K562 (cell line): Measurements from ENCODE around the gene TRABD. TPM values are rescaled to one million over a fixed set of nuclear protein-coding genes. Genes with fewer than 3 reads are reported as not detected.

Source experiments
- ATF7 ChIP-seq: fragments of 450-650 bp; IDR thresholded peaks from 2 replicates; pipeline ENCODE4 v1.7.1; 2014; ENCODE audit warnings: mild to moderate bottlenecking, moderate library complexity
- CTBP1 ChIP-seq: fragments of 450-650 bp; IDR thresholded peaks from 2 replicates; pipeline ENCODE4 v1.6.1; 2016; ENCODE audit warnings: borderline replicate concordance
- CXXC5 ChIP-seq: fragments of 250-450 bp; sonication (Bioruptor Pico); IDR thresholded peaks from 2 replicates; pipeline ENCODE4 v1.8.0; 2022; ENCODE audit warnings: inconsistent platforms, mild to moderate bottlenecking, moderate library complexity
- ETV1 ChIP-seq: fragments of 450-650 bp; conservative IDR thresholded peaks from 2 replicates; pipeline ENCODE4 v1.6.1; 2016; ENCODE audit warnings: missing genetic modification characterization, control low read depth, low read depth, missing compliant biosample characterization
- JUND ChIP-seq, 2 experiments: IDR thresholded peaks; 2 replicates in 1 of 2; 3 replicates in 1 of 2; pipeline ENCODE4 v1.6.1; 2011; ENCODE audit warnings: borderline replicate concordance in 2 of 2, low read depth in 2 of 2, low read length in 2 of 2, improper control_type of control experiment in 1 of 2, missing biosample characterization in 1 of 2, missing genetic modification characterization in 1 of 2, missing genetic modification reagents in 1 of 2
- KDM5B ChIP-seq: fragments of 200-600 bp; sonication (generic); IDR thresholded peaks from 2 replicates; pipeline ENCODE4 v1.6.1; 2012; ENCODE audit warnings: low read depth, mild to moderate bottlenecking, moderate library complexity, low read length, control low read depth, inconsistent platforms; ENCODE audit not compliant: insufficient replicate concordance
- L3MBTL2 ChIP-seq: fragments of 450-650 bp; IDR thresholded peaks from 2 replicates; pipeline ENCODE4 v1.6.1; 2016; ENCODE audit warnings: mild to moderate bottlenecking, moderate library complexity
- MYC ChIP-seq, 2 experiments: fragments of 250-450 bp in 1 of 2; sonication (Bioruptor Pico) in 1 of 2; IDR thresholded peaks; 2 replicates each; pipeline versions ENCODE4 v1.5.1 to v1.6.1; 2012 to 2021; ENCODE audit warnings: low read depth in 2 of 2, borderline replicate concordance in 1 of 2, improper control_type of control experiment in 1 of 2, low read length in 1 of 2, mild to moderate bottlenecking in 1 of 2, moderate library complexity in 1 of 2
- NUFIP1 ChIP-seq: fragments of 450-650 bp; IDR thresholded peaks from 2 replicates; pipeline ENCODE4 v1.6.1; 2018; ENCODE audit not compliant: partially characterized antibody
- RB1 ChIP-seq: fragments of 450-650 bp; IDR thresholded peaks from 2 replicates; pipeline ENCODE4 v1.6.1; 2017; ENCODE audit warnings: low read depth, mild to moderate bottlenecking
- RBM14 ChIP-seq: fragments of 200-400 bp; formaldehyde crosslinking; IDR thresholded peaks from 2 replicates; pipeline ENCODE4 v1.6.1; 2018; ENCODE audit warnings: low read depth, mild to moderate bottlenecking, low read length, moderate library complexity, borderline replicate concordance; ENCODE audit not compliant: insufficient read depth
- SIX5 ChIP-seq, 2 experiments: IDR thresholded peaks; 2 replicates each; pipeline ENCODE4 v1.6.1; 2011; ENCODE audit warnings: low read length in 2 of 2, borderline replicate concordance in 1 of 2, low read depth in 1 of 2, mild to moderate bottlenecking in 1 of 2, moderate library complexity in 1 of 2; ENCODE audit not compliant: insufficient read depth in 1 of 2
- SMC3 ChIP-seq: conservative IDR thresholded peaks from 2 replicates; pipeline ENCODE4 v1.6.1; 2011; ENCODE audit warnings: low read depth, low read length, improper control_type of control experiment; ENCODE audit not compliant: insufficient read depth
- ZNF644 ChIP-seq: fragments of 200-800 bp; sonication (Bioruptor generic); IDR thresholded peaks from 2 replicates; pipeline ENCODE4 v1.6.1; 2016; ENCODE audit warnings: low read depth, missing genetic modification characterization, missing compliant biosample characterization
- polyA plus RNA-seq, 8 experiments: library from polyadenylated mRNA; depleted of rRNA in 4 of 8; stranded (reverse) in 5 of 8; unstranded in 3 of 8; fragments of >200 nt; fragmentation: Nextera tagmentation in 2 of 8; fragmentation: Illumina TruSeq in 1 of 8; extraction: Ambion mirVana in 2 of 8; extraction: Trizol in 1 of 8; gene quantifications; 2 replicates each; pipeline versions ENCODE4 v1.2.1 to v1.2.3, GENCODE V29; 2011 to 2014; ENCODE audit warnings: inconsistent platforms in 1 of 8, missing spikeins in 1 of 8
- total RNA-seq, 7 experiments: library from RNA; depleted of rRNA in 6 of 7; stranded (reverse); fragments of >200 nt in 6 of 7; fragmentation: Illumina TruSeq in 2 of 7; extraction: Trizol in 2 of 7; gene quantifications; 2 replicates each; pipeline versions ENCODE4 v1.2.1 to v1.2.3, GENCODE V29; 2011 to 2021; ENCODE audit warnings: low replicate concordance in 1 of 7
- TF ChIP-seq, protein P1 (sequence below): sonication (generic); formaldehyde crosslinking; IDR thresholded peaks from 2 replicates; pipeline ENCODE4 v1.8.1; 2023; ENCODE audit warnings: mild to moderate bottlenecking, missing genetic modification reagents
- TF ChIP-seq, protein P2 (sequence below), 2 experiments: fragments of 150-350 bp in 1 of 2; IDR thresholded peaks; 2 replicates each; pipeline ENCODE4 v1.6.1; 2012 to 2016; ENCODE audit warnings: low read depth in 2 of 2, low read length in 2 of 2, mild to moderate bottlenecking in 1 of 2, moderate library complexity in 1 of 2
- TF ChIP-seq, protein P3 (sequence below): sonication (generic); formaldehyde crosslinking; IDR thresholded peaks from 2 replicates; pipeline ENCODE4 v1.8.1; 2023; ENCODE audit warnings: mild to moderate bottlenecking, missing genetic modification reagents

TRABD gene
- total and polyA plus RNA-seq, 9 of the 15 experiments (the other 6 are each of a cell fraction or from before 2014, with no cell fraction given), result 0.08 to 62.9 (median 14.0) TPM

DNA sequence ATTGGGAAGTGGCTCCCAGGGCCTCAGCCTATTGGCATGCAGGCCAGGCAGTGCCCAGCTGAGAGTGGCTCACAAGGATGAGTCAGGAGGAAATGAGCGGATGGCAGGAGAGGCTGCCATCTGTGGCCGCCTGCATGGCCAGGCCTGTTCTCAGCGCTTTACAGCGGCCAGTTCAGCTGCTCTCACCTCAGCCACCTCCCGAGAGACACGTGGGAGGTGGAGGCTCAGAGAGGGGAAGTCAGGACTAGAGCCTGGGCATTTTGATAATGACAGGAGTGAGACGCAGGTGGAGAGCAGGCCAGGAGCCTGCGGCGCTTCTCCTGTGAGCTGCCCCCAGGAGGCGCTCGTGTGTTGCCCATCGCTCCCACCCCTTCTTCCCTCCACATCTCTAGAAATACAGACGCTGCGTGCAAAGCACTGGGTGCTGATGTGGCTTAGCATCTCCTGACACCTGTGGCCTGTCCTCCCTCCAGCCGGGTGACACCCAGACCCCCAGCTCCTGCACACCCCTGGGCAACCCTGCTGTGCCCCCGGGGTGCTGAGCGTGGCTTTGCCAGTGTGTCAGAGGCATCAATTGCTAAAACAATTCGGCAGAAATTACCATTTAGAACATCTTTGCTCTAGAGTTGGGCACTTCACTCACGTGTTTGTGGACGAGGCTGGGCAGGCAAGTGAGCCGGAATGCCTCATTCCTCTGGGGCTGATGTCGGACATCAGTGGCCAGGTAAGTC lies 36.6 kb upstream of the TRABD start (continued):
- TF ChIP-seq, protein P1, sequence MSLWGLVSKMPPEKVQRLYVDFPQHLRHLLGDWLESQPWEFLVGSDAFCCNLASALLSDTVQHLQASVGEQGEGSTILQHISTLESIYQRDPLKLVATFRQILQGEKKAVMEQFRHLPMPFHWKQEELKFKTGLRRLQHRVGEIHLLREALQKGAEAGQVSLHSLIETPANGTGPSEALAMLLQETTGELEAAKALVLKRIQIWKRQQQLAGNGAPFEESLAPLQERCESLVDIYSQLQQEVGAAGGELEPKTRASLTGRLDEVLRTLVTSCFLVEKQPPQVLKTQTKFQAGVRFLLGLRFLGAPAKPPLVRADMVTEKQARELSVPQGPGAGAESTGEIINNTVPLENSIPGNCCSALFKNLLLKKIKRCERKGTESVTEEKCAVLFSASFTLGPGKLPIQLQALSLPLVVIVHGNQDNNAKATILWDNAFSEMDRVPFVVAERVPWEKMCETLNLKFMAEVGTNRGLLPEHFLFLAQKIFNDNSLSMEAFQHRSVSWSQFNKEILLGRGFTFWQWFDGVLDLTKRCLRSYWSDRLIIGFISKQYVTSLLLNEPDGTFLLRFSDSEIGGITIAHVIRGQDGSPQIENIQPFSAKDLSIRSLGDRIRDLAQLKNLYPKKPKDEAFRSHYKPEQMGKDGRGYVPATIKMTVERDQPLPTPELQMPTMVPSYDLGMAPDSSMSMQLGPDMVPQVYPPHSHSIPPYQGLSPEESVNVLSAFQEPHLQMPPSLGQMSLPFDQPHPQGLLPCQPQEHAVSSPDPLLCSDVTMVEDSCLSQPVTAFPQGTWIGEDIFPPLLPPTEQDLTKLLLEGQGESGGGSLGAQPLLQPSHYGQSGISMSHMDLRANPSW (CRISPR knock-in tag), result no peak
- TF ChIP-seq CTBP1 (peak; percentile 79; the same call in 1 of the 2 replicates), KDM5B (no peak), MYC (IDR thresholded peaks at IDR 0.05; ENCODE audit: low read depth, low read length) (peak; percentile 68), MYC (CRISPR knock-in tag; IDR thresholded peaks at IDR 0.05; ENCODE audit: borderline replicate concordance, low read depth) (no peak), ATF7 (no peak), ZNF644 (tag) (no peak), RBM14 (no peak), RB1 (peak; percentile 51; the same call in 1 of the 2 replicates), SMC3 (peak; percentile 80), L3MBTL2 (peak; percentile 39; the same call in 1 of the 2 replicates), ETV1 (no peak), CXXC5 (CRISPR knock-in tag) (no peak), JUND (IDR thresholded peaks at IDR 0.05; ENCODE audit: borderline replicate concordance, low read depth, low read length) (peak; percentile 10; the same call in 1 of the 2 replicates), JUND (tag; IDR thresholded peaks at IDR 0.05; ENCODE audit: borderline replicate concordance, low read depth, low read length) (no peak), SIX5 (IDR thresholded peaks at IDR 0.05; ENCODE audit: borderline replicate concordance in 1 of 2, insufficient read depth in 1 of 2, low read depth in 1 of 2, low read length in 2 of 2) (no peak), NUFIP1 (no peak)
- TF ChIP-seq, protein P2, sequence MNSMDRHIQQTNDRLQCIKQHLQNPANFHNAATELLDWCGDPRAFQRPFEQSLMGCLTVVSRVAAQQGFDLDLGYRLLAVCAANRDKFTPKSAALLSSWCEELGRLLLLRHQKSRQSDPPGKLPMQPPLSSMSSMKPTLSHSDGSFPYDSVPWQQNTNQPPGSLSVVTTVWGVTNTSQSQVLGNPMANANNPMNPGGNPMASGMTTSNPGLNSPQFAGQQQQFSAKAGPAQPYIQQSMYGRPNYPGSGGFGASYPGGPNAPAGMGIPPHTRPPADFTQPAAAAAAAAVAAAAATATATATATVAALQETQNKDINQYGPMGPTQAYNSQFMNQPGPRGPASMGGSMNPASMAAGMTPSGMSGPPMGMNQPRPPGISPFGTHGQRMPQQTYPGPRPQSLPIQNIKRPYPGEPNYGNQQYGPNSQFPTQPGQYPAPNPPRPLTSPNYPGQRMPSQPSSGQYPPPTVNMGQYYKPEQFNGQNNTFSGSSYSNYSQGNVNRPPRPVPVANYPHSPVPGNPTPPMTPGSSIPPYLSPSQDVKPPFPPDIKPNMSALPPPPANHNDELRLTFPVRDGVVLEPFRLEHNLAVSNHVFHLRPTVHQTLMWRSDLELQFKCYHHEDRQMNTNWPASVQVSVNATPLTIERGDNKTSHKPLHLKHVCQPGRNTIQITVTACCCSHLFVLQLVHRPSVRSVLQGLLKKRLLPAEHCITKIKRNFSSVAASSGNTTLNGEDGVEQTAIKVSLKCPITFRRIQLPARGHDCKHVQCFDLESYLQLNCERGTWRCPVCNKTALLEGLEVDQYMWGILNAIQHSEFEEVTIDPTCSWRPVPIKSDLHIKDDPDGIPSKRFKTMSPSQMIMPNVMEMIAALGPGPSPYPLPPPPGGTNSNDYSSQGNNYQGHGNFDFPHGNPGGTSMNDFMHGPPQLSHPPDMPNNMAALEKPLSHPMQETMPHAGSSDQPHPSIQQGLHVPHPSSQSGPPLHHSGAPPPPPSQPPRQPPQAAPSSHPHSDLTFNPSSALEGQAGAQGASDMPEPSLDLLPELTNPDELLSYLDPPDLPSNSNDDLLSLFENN (IDR thresholded peaks at IDR 0.05; ENCODE audit: low read depth in 2 of 2, low read length in 2 of 2), result no peak
- TF ChIP-seq, protein P3, sequence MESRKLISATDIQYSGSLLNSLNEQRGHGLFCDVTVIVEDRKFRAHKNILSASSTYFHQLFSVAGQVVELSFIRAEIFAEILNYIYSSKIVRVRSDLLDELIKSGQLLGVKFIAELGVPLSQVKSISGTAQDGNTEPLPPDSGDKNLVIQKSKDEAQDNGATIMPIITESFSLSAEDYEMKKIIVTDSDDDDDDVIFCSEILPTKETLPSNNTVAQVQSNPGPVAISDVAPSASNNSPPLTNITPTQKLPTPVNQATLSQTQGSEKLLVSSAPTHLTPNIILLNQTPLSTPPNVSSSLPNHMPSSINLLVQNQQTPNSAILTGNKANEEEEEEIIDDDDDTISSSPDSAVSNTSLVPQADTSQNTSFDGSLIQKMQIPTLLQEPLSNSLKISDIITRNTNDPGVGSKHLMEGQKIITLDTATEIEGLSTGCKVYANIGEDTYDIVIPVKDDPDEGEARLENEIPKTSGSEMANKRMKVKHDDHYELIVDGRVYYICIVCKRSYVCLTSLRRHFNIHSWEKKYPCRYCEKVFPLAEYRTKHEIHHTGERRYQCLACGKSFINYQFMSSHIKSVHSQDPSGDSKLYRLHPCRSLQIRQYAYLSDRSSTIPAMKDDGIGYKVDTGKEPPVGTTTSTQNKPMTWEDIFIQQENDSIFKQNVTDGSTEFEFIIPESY (CRISPR knock-in tag), result peak; percentile 47
